HG03342 (cell line): ENCODE data around the gene EYS.

Experiments
- ATAC-seq: cut with Tn5 transposase; IDR thresholded peaks from one replicate; pipeline ENCODE4 v1.9.1; 2021; ENCODE audit warnings: mild to moderate bottlenecking, moderate library complexity; ENCODE audit not compliant: unreplicated experiment

EYS gene

GRCh38 chr6:65253041-65253440, 454.0 kb downstream of the EYS start:
- ATAC-seq, result no peak

- ATAC-seq, result no peak
Measured at GRCh38 chr6:65248101-65248610, 458.9 kb downstream of the EYS start.

GRCh38 chr6:65231616-65232015, 475.4 kb downstream of the EYS start:
- no peak for ATAC-seq

GRCh38 chr6:65229825-65230224, 477.2 kb downstream of the EYS start:
- ATAC-seq, result no peak

- no peak for ATAC-seq
Measured at GRCh38 chr6:65221153-65221552, 485.9 kb downstream of the EYS start.

GRCh38 chr6:65202738-65203137, 504.3 kb downstream of the EYS start:
- no peak for ATAC-seq

- no peak for ATAC-seq
Measured at GRCh38 chr6:65199683-65200082, 507.3 kb downstream of the EYS start.

- ATAC-seq, result no peak
Measured at GRCh38 chr6:65199121-65199520, 507.9 kb downstream of the EYS start.

- ATAC-seq, result no peak
Measured at GRCh38 chr6:65191471-65191870, 515.6 kb downstream of the EYS start.

GRCh38 chr6:65189236-65189881, 517.7 kb downstream of the EYS start:
- no peak for ATAC-seq

GRCh38 chr6:65186826-65187225, 520.2 kb downstream of the EYS start:
- no peak for ATAC-seq

GRCh38 chr6:65182681-65183080, 524.3 kb downstream of the EYS start:
- ATAC-seq, result no peak

- no peak for ATAC-seq
Measured at GRCh38 chr6:65170273-65170672, 536.8 kb downstream of the EYS start.

GRCh38 chr6:65161661-65162060, 545.4 kb downstream of the EYS start:
- no peak for ATAC-seq

- ATAC-seq, result no peak
Measured at GRCh38 chr6:65157025-65157424, 550.0 kb downstream of the EYS start.

GRCh38 chr6:65155083-65155482, 551.9 kb downstream of the EYS start:
- no peak for ATAC-seq

GRCh38 chr6:65149841-65150240, 557.2 kb downstream of the EYS start:
- no peak for ATAC-seq

GRCh38 chr6:65148839-65149238, 558.2 kb downstream of the EYS start:
- no peak for ATAC-seq

GRCh38 chr6:65135567-65135966, 571.5 kb downstream of the EYS start:
- no peak for ATAC-seq

GRCh38 chr6:65126667-65127066, 580.4 kb downstream of the EYS start:
- no peak for ATAC-seq

GRCh38 chr6:65123521-65123920, 583.5 kb downstream of the EYS start:
- ATAC-seq, result no peak

GRCh38 chr6:65117817-65118409, 589.1 kb downstream of the EYS start:
- ATAC-seq, result no peak

GRCh38 chr6:65116326-65116725, 590.7 kb downstream of the EYS start:
- no peak for ATAC-seq
